GM19238 (cell line): ENCODE results near the gene CUL7.
A peak's percentile ranks its signal among the peaks of the same experiment; 100 is the strongest.
"Not testable (repeated sequence)": the region's sequence is repeated elsewhere in the genome, so short reads cannot be mapped to it uniquely, and the experiment has no call there.

Source experiments
- DNase-seq: peaks from one replicate; pipeline ENCODE4 v3.0.0; 2011; ENCODE audit warnings: low spot score; ENCODE audit not compliant: insufficient read length

Gene CUL7

GRCh38 chr6:43016176-43016942, 37.3 kb downstream of the CUL7 start:
- DNase-seq = no peak

GRCh38 chr6:43014434-43014909, 39.2 kb downstream of the CUL7 start:
- no peak for DNase-seq

- peak; percentile 95 for DNase-seq
These were observed 39.7 kb downstream of the CUL7 start, which contains the start of the genes KLHDC3 and MEA1 for GRCh38 chr6:43013843-43014433. Gene KLHDC3 (plus strand): TSS chr6:43014249. CDS start chr6:43017193, 2,944 bp downstream. Gene MEA1 (minus strand): TSS chr6:43013946. CDS start chr6:43013813, 133 bp downstream.

GRCh38 chr6:43013097-43013842, 40.4 kb downstream of the CUL7 start:
- DNase-seq = no peak

GRCh38 chr6:43012364-43012763, 41.3 kb downstream of the CUL7 start:
- no peak for DNase-seq

GRCh38 chr6:43011207-43011606, 42.4 kb downstream of the CUL7 start:
- DNase-seq = no peak

GRCh38 chr6:43009124-43009523, 44.5 kb downstream of the CUL7 start:
- DNase-seq = no peak

- DNase-seq = no peak
These were observed 46.5 kb downstream of the CUL7 start for GRCh38 chr6:43007126-43007525.

- DNase-seq = no peak
These were observed 47.4 kb downstream of the CUL7 start for GRCh38 chr6:43006251-43006650.

- no peak for DNase-seq
These were observed 47.8 kb downstream of the CUL7 start for GRCh38 chr6:43005844-43006243.

GRCh38 chr6:43001843-43002242, 51.8 kb downstream of the CUL7 start:
- no peak for DNase-seq

GRCh38 chr6:42998205-42998604, 55.4 kb downstream of the CUL7 start:
- not testable (repeated sequence) for DNase-seq

GRCh38 chr6:42996513-42996912, 57.1 kb downstream of the CUL7 start:
- no peak for DNase-seq

- no peak for DNase-seq
These were observed 60.2 kb downstream of the CUL7 start for GRCh38 chr6:42993445-42993844.

- no peak for DNase-seq
These were observed 63.7 kb downstream of the CUL7 start for GRCh38 chr6:42989923-42990322.

GRCh38 chr6:42988486-42989020, 65.1 kb downstream of the CUL7 start:
- DNase-seq = no peak
